PC-3 (cell line): ENCODE data around the gene U2SURP.

ENCODE experiments used
- CTCF ChIP-seq: fragments of 300-600 bp; sonication (generic); conservative IDR thresholded peaks from 2 replicates; pipeline ENCODE4 v1.5.1; 2017; ENCODE audit warnings: antibody characterized with exemption, low read depth, mild to moderate bottlenecking, low read length
- EZH2 ChIP-seq: fragments of 300-600 bp; sonication (generic); IDR thresholded peaks from one replicate; pipeline ENCODE4 v1.6.1; 2017; ENCODE audit warnings: antibody characterized with exemption, mild to moderate bottlenecking, low read length; ENCODE audit not compliant: unreplicated experiment
- EZH2phosphoT487 ChIP-seq: fragments of 300-600 bp; sonication (generic); IDR thresholded peaks from 2 replicates; pipeline ENCODE4 v1.6.1; 2018; ENCODE audit warnings: mild to moderate bottlenecking, antibody characterized with exemption, low read length, borderline replicate concordance

GRCh38 chr3:143081844-143082778 is 80.7 kb downstream of the U2SURP start:
- TF ChIP-seq CTCF (no peak), EZH2phosphoT487 (no peak), EZH2 (no peak)
